Right lobe of liver (tissue), 6 donors: Measurements from ENCODE around the gene SLC24A4. TPM values are rescaled to one million over a fixed set of nuclear protein-coding genes. Genes with fewer than 3 reads are reported as not detected.

Experiments used
- ATAC-seq, 4 donors: fragments of 200-7000 bp; cut with Tn5 transposase; one replicate each; pipeline ENCODE4 v1.9.1; 2020; ENCODE audit warnings: mild to moderate bottlenecking in 4 of 4, moderate library complexity in 4 of 4
- DNase-seq, 3 donors: peaks; one replicate each; pipeline ENCODE4 v3.0.0-alpha.2; 2020
- H3K27ac ChIP-seq, 3 donors: fragments of 200-600 bp; one replicate each; pipeline ENCODE4 v1.8.0; 2022
- H3K27me3 ChIP-seq, 2 donors: fragments of 200-600 bp; one replicate each; pipeline ENCODE4 v1.8.0; 2022
- H3K36me3 ChIP-seq, 4 donors: fragments of 200-600 bp; sonication (generic) in 1 of 4; one replicate each; pipeline versions ENCODE4 v1.5.1 to v1.8.0; 2017 to 2022; ENCODE audit warnings: control low read depth in 1 of 4
- H3K4me1 ChIP-seq, 4 donors: fragments of 200-600 bp; sonication (generic) in 1 of 4; one replicate each; pipeline versions ENCODE4 v1.5.1 to v1.8.0; 2017 to 2022; ENCODE audit warnings: control low read depth in 1 of 4
- H3K4me3 ChIP-seq, 3 donors: fragments of 200-600 bp; one replicate each; pipeline ENCODE4 v1.8.0; 2022
- H3K9me3 ChIP-seq, 4 donors: fragments of 200-600 bp; sonication (generic) in 1 of 4; one replicate each; pipeline versions ENCODE4 v1.5.1 to v1.8.0; 2017 to 2022; ENCODE audit warnings: control low read depth in 1 of 4
- POLR2A ChIP-seq: fragments of 450-650 bp; IDR thresholded peaks from one replicate; pipeline ENCODE4 v1.6.1; 2017; ENCODE audit warnings: antibody characterized with exemption, mild to moderate bottlenecking
- WGBS: methylation state at CpG from one replicate; pipeline ENCODE4 v1.1.6; 2018; ENCODE audit warnings: low coverage, low lambda C conversion rate; ENCODE audit not compliant: insufficient coverage; ENCODE audit errors: missing lambda C conversion rate; 5-methylcytosine and 5-hydroxymethylcytosine counted together
- intact Hi-C, 2 donors: fragments of 100-400 bp; cut with DNase I; formaldehyde crosslinking; loops; one replicate each; pipeline versions ENCODE4 v1.11.2 to v1.14.1; 2022
- total RNA-seq, 6 experiments: library from RNA; depleted of rRNA in 2 of 6; stranded (reverse); fragments of >200 nt in 2 of 6; fragmentation: NEBNext Ultra II Directional in 3 of 6; extraction: Animal tissue kit (Norgen Biotek cat#: 25700) in 3 of 6; gene quantifications; one replicate each; pipeline versions ENCODE4 v1.1.0 to v1.2.4, GENCODE V29; 2016 to 2023
- TF ChIP-seq, protein P1 (sequence below), 4 donors: fragments of 200-600 bp in 3 of 4; fragments of 450-650 bp in 1 of 4; IDR thresholded peaks; one replicate each; pipeline versions ENCODE4 v1.5.1 to v1.8.0; 2016 to 2022; ENCODE audit warnings: antibody characterized with exemption in 4 of 4, mild to moderate bottlenecking in 2 of 4
- donor health status: DM: no; HTN: yes; CAD: no.
- donor health status: DM: no; HTN: no; CAD: no.
- donor health status: DM: no; HTN: no; CAD: no.
- donor health status: DM: no; HTN: yes; CAD: no.
- donor health status: DM: no; HTN: yes; CAD: no.

SLC24A4 gene
- total RNA-seq, 6 experiments from 2014 or later = 0.06 to 0.29 (median 0.21) TPM

DNA sequence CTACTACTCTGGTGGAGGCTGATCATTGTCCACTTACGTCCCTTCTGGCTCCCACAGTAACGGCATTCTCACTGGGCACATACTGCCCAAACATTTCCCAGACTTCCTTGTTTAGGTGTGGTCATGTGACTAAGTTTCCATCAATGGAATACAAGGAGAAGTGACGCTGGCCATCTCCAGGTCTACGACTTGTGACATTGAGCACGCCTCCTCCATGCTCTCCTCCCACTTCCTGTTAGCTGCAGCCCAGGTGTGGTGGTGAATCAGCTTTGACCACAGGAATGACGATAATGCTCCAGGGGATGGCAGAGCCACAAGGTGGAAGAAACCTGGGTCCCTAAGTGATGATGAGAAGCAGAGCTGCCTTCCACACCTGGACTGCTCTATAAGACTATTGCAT is 6.0 kb upstream of the SLC24A4 start:
- H3K4me1 ChIP-seq = no peaks in the 10 kb centered on the region
- H3K27ac ChIP-seq = no peak overlapping the region
- no peak for TF ChIP-seq POLR2A
- TF ChIP-seq, protein P1, sequence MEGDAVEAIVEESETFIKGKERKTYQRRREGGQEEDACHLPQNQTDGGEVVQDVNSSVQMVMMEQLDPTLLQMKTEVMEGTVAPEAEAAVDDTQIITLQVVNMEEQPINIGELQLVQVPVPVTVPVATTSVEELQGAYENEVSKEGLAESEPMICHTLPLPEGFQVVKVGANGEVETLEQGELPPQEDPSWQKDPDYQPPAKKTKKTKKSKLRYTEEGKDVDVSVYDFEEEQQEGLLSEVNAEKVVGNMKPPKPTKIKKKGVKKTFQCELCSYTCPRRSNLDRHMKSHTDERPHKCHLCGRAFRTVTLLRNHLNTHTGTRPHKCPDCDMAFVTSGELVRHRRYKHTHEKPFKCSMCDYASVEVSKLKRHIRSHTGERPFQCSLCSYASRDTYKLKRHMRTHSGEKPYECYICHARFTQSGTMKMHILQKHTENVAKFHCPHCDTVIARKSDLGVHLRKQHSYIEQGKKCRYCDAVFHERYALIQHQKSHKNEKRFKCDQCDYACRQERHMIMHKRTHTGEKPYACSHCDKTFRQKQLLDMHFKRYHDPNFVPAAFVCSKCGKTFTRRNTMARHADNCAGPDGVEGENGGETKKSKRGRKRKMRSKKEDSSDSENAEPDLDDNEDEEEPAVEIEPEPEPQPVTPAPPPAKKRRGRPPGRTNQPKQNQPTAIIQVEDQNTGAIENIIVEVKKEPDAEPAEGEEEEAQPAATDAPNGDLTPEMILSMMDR (IDR thresholded peaks at IDR 0.05) = no peak
- intact Hi-C loops = no loop called here
- no peaks in the 10 kb centered on the region for H3K27me3 ChIP-seq
- 64% methylated on average over 5 of the region's 6 CpGs for WGBS
- no peak overlapping the region for H3K4me3 ChIP-seq
- no peaks in the 10 kb centered on the region for H3K36me3 ChIP-seq
- no peak for DNase-seq
- H3K9me3 ChIP-seq = no peaks in the 10 kb centered on the region
- ATAC-seq = no peak

DNA sequence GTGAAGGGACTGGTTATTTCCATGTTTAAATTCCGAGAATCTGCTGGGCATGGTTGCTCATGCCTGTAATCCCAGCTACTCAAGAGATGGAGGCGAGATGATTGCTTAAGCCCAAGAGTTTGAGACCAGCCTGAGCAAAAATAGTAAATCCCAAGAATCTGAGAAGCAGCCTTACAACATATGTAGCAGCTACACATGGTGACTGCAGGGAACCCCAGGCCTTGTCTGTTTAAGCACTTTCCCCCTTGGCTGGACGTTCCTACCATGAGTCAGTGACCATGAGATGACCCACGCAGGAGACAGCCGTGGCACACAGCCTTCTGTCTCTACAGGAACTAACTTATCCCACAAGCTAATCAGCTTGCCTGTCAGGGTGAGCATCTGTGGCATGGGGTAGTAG is 5.5 kb upstream of the SLC24A4 start:
- WGBS = 33% methylated on average over 5 of the region's 5 CpGs
- ATAC-seq (no peak), DNase-seq (no peak)
- H3K36me3 ChIP-seq = no peaks in the 10 kb centered on the region
- H3K27ac ChIP-seq = no peak overlapping the region
- H3K4me3 ChIP-seq = no peak overlapping the region
- H3K4me1 ChIP-seq = no peaks in the 10 kb centered on the region
- H3K9me3 ChIP-seq = no peaks in the 10 kb centered on the region
- H3K27me3 ChIP-seq = no peaks in the 10 kb centered on the region
- TF ChIP-seq, protein P1 (IDR thresholded peaks at IDR 0.05) = no peak
- no peak for TF ChIP-seq POLR2A
- intact Hi-C loops = no loop called here

DNA sequence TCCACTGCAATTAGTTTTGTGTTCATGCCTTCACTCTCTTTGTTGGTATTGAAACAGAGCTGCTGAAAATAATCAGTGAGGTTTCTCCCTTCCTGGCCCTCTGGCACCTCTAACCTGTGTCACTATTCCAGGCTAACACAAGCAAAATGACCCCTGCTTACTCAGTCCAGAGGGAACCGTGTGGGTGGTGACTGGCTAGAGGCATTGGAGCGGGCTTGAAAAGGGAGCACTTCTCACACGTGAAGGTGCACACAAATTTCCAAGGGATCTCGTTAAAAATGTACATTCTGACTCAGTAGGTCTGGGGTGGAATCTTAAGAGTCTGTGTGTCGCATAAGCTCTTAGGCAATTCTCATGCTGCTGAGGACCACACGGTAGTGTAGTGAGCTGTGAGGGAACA is 1.3 kb upstream of the SLC24A4 start:
- H3K36me3 ChIP-seq = no peaks in the 10 kb centered on the region
- peaks cover 0 to 6% (median 0%) of the 10 kb centered on the region in 4 donors for H3K4me1 ChIP-seq
- peaks cover 0 to 5% of the 10 kb centered on the region in 2 donors for H3K27me3 ChIP-seq
- intact Hi-C loops = no loop called here
- DNase-seq (no peak), ATAC-seq (no peak)
- no peaks in the 10 kb centered on the region for H3K9me3 ChIP-seq
- no peak for TF ChIP-seq POLR2A
- TF ChIP-seq, protein P1 (IDR thresholded peaks at IDR 0.05) = no peak
- 42% methylated on average over 6 of the region's 6 CpGs for WGBS
- no peak overlapping the region for H3K4me3 ChIP-seq
- no peak overlapping the region for H3K27ac ChIP-seq

DNA sequence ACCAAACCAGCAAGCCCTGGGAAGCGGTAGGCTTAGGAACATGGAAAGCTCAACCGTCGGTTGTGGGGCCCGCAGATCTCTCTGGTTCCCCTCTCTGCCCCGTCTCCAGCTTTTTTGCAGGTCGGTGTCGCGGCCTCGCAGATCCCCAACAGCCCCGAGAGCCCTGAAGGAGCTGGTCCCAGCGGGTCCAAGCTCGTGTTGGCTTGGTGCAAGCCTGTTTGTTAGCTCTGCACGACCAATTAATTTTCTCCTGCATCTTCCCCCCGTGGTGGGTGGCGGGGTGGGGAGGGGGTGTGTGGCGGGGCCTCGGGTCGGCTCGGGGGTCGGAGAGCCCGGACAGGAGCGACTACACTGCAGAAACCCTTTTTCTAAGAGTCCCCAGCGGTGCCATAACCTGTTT is 449 bp upstream of the SLC24A4 start:
- Histone ChIP-seq H3K27me3 (peaks cover 0 to 5% of the 10 kb centered on the region in 2 donors), H3K4me1 (peaks cover 0 to 6% (median 0%) of the 10 kb centered on the region in 4 donors), H3K4me3 (no peak overlapping the region), H3K9me3 (no peaks in the 10 kb centered on the region), H3K36me3 (no peaks in the 10 kb centered on the region), H3K27ac (no peak overlapping the region)
- DNase-seq = no peak
- 0% methylated on average over 12 of the region's 23 CpGs for WGBS
- ATAC-seq = no peak
- TF ChIP-seq, protein P1 (IDR thresholded peaks at IDR 0.05) = no peak
- no peak for TF ChIP-seq POLR2A
- intact Hi-C loops = no loop called here
